Urothelium cell line (cell line): ENCODE measurements around the gene WDR81.
A peak's percentile ranks its signal among the peaks of the same experiment; 100 is the strongest.
"Not testable (repeated sequence)": the region's sequence is repeated elsewhere in the genome, so short reads cannot be mapped to it uniquely, and the experiment has no call there.

ENCODE experiments used
- DNase-seq: peaks from one replicate; pipeline ENCODE4 v3.0.0; 2011; ENCODE audit warnings: low spot score, mixed read lengths
- FAIRE-seq: peaks from 2 replicates; lab custom pipeline; 2011; peaks lifted over from hg19 to GRCh38; lab: Jason Lieb, UNC

The WDR81 gene

DNA sequence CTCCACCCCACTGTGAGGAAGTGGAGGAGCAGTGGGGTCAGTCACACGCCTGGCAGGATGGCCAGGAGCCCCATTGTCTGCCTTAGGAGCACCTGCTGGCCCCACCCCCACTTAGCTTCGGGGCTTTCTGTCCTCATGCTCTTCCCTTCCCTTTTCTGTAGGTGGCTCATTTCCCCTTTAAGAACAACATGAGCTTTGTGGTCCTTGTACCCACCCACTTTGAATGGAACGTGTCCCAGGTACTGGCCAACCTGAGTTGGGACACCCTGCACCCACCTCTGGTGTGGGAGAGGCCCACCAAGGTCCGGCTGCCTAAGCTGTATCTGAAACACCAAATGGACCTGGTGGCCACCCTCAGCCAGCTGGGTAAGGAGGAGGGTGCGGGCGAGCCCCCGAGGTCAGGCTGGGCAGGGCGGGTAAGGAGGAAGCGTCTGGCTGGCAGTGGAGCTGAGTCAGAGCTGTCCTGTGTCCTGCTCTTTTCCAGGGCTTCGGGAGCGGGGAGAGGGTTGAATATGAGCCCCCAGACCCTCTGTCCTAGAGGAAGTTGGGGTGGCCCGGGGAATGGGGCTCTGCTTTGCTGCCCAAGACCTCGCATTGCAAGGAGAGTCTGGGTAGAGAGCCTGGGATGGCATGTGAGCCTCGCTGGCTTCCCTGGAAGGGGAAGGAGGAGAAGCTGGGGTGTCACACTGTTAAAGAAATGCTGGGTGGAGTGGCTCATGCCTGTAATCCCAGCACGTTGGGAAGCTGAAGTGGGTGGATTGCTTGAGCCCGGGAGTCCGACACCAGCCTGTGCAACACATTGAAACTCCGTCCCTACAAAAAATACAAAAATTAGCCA lies 28.1 kb downstream of the WDR81 start:
- FAIRE-seq (no peak), DNase-seq (peak; percentile 40)

DNA sequence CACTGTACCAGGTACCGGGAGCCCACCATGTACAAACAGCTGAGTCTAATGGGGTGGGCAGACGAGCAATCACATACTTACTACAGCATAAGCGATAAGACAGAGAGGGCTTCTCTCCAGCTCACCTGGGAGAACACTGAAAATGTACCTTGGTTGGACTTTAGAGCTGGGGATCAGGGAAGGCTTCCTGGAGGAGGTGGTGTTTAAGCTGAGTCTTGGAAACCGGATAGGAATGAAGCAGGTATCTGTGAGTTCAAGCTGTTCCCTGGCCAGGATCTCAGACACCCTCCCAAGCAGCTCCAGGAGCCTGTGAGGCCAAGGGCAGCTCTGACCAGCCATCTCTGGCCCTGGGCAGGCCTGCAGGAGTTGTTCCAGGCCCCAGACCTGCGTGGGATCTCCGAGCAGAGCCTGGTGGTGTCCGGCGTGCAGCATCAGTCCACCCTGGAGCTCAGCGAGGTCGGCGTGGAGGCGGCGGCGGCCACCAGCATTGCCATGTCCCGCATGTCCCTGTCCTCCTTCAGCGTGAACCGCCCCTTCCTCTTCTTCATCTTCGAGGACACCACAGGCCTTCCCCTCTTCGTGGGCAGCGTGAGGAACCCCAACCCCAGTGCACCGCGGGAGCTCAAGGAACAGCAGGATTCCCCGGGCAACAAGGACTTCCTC lies 29.4 kb downstream of the WDR81 start:
- FAIRE-seq = no peak

DNA sequence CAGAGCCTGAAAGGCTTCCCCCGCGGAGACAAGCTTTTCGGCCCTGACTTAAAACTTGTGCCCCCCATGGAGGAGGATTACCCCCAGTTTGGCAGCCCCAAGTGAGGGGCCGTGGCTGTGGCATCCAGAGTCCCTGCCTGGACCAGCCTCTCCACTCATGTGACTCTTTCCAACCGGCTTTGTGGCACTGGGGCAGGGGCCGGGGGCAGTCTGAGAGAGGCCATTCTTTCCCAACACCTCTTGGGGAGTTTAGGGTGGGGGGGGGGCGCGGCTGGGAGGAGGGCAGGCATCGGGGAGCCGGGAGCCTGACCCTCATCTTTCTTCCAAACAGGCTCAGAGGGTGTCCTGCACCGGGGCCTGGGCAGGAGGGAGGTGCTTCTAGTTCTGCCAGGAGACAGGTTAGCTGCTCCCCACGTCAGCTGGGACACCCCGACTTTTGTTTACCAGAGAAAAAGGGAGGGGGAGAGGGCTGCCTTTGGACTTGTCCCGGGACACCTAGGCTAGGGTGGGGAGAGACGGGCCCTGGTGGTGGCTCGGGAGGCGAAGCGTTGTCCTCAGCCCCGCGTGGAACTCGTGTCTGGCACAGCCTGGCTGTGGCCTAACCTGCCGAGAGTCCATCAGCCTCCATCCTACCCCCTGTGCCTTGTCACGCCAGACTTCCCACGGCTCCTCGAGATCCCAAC lies 30.1 kb downstream of the WDR81 start:
- DNase-seq = no peak
- no peak for FAIRE-seq

More for the DNA sequence above, 29.4 kb downstream of the WDR81 start:
- no peak for DNase-seq

DNA sequence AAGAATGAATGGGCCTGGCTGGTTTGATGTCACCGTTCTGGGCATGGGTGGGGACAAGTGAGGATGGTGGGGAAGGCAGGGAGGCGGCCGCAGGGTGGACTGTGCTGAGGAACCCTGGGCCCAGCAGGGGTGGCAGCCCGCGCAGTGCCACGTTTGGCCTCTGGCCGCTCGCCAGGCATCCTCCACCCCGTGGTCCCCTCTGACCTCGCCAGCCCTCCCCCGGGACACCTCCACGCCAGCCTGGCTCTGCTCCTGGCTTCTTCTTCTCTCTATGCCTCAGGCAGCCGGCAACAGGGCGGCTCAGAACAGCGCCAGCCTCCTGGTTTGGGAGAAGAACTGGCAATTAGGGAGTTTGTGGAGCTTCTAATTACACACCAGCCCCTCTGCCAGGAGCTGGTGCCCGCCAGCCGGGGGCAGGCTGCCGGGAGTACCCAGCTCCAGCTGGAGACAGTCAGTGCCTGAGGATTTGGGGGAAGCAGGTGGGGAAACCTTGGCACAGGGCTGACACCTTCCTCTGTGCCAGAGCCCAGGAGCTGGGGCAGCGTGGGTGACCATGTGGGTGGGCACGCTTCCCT lies 30.8 kb downstream of the WDR81 start:
- FAIRE-seq (no peak), DNase-seq (no peak)

DNA sequence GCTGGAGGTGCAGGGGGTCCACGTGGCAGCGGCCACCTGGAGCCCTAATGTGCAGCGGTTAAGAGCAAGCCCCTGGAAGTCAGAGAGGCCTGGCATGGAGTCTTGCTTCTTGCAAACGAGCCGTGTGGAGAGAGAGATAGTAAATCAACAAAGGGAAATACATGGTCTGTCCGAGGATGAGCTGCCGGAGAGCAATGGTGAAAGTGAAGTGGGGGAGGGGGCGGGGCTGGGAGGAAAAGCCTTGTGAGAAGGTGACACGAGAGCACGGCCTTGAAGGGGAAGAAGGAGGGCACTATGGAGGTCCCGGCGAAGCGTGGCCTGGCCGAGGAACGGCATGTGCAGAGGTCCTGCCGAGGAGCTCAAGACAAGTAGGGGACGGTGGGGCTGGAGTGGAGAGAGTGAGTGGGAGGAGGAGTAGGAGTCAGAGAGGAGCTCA lies 31.3 kb downstream of the WDR81 start:
- no peak for DNase-seq
- no peak for FAIRE-seq

DNA sequence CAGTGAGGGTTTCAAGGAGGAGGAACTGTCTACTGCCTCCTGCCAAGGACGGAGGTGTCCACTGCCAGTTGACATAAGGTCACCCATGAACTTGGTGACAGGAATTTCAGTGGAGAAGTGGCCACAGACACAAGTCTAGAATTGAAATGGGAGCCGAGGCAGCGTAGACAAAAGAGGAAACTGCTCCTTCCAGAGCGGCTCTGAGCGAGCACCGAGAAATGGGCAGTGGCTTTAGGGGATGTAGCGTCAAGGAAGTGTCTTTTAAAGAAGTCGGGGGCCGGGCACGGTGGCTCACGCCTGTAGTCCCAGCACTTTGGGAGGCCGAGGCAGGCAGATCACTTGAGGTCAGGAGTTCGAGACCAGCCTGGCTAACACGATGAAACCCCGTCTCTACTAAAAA lies 34.3 kb downstream of the WDR81 start:
- FAIRE-seq (no peak), DNase-seq (no peak)

DNA sequence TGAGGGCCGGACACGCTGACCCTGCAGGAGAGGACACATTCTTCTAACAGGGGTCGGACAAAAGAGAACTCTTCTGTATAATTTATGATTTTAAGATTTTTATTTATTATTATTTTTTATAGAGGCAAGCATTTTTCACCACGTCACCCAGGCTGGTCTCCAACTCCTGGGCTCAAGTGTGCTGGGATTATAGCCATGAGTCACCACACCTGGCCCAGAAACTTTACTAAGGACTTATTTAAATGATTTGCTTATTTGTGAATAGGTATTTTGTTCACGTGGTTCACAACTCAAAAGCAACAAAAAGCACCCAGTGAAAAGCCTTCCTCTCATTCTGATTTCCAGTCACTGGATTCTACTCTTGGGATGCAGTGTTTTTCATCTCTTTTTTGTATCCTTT lies 35.0 kb downstream of the WDR81 start:
- DNase-seq (no peak), FAIRE-seq (no peak)

DNA sequence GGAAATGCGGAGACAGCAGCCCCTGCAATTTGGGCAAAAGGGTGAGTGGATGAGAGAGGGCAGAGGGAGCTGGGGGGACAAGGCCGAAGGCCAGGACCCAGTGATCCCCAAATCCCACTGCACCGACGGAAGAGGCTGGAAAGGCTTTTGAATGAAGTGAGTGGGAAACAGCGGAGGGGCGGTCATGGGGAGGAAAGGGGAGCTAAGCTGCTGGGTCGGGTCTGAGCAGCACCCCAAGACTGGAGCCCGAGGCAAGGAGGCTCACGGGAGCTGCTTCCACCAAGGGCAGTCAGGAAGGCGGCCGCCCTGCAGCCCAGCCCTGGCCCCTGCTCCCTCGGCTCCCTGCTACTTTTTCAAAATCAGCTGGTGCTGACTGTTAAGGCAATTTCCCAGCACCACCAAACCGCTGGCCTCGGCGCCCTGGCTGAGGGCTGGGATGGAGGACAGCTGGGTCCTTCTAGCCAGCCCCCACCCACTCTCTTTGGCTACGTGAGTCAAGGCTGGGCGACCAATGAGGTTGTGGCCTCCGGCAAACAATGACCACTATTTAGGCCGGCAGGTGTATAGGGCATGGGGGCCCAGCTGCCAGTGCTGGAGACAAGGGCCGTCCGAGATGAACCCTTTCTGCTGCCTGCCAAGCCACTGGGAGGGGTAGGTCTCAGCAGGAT lies 37.9 kb downstream of the WDR81 start:
- DNase-seq = no peak
- no peak for FAIRE-seq

DNA sequence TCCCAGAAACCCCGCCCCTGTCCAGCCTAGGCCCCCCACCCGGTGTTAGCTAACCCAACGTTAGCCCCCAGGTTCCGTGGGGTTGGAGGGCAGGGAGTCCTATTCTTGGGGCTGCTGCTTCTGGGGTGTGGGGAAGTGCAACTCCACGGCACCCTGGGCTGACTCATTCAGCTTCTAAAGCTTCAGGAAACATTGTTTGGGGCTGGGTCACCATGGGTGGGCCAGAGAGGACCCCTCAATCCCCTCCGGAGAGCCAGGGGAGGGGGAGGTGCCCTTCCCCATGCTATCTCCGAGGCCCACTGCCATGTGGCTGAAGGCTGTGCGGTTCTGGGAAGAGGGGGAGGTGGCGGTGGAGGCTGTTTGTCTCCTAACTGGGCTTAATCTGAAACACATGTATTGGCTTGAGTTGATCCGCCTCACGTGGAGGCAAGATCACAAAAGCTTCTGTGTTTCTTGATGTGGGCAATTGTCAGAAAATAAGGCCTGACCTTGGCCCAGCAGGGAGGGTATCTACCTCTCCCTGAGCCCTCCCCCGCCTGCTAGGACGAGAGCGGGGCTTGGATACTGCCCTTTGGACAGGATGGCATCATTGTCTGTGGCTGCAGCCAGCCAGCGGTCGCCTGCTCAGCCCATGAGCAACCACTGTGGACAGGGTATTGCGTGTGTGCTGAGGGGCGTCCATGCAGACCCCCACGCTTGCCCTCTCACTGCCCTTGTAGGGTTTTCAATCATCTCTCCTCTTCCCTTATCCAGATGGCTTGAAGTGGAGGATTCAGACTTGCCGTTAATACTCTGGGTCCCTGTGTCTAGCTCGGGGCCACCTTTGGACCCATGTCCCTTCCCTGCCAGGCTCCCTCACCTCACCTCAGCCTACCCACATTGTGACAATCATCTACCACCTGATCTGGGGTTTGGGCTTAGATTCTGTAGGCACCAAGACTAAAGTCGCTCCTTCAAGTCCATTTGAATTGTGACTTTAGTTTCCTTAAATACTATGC lies 38.7 kb downstream of the WDR81 start:
- no peak for FAIRE-seq
- DNase-seq = no peak

DNA sequence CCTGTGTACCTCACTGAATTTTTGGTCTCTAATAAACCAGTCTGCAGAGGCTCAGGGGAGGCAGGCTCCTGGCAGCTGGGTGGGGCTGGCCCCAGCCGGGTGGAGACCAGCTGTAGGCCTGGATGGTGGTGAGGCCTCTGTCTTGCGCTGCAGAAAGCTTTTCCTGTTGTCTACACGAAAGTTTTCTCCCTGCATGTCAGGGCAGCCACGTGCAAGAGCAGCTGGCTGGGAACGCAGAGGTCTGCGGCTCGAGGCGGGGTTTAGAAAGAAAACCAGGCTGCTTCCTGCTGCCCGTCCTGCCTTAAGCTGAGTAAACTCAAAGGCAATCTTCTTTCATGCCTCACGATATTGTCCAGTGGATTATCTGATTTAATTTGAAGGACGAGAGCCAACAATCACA lies 39.8 kb downstream of the WDR81 start:
- FAIRE-seq (no peak), DNase-seq (no peak)

DNA sequence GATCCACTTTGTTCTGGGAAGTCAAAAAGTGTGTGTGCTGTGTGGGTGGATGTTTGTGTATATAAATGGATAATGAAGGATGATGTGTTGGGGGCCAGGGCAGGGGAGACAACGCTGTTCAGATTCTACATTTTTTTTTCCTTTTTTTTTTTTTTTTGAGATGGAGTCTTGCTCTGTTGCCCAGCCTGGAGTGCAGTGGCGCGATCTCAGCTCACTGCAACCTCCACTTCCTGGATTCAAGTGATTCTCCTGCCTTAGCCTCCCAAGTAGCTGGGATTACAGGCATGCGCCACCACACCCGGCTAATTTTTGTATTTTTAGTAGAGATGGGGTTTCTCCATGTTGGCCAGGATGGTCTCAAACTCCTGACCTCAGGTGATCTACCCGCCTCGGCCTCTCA lies 40.2 kb downstream of the WDR81 start:
- DNase-seq, FAIRE-seq: not testable (repeated sequence)

DNA sequence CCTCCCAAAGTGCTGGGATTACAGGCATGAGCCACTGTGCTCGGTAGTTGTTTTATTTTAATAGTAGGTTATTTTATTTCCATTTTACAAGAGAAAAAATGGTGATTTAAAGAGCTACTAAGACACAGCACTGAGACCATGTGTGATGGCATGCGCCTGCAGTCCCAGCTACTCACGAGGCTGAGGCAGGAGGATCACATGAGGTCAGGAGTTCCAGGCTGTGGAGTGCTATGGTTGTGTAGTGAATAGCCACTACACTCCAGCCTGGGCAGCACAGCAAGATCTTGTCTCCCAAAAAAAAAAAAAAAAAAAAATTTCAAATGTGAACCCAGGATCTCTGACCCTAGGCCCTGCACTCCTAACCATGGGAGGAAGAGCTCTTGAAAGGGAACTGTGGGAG lies 41.1 kb downstream of the WDR81 start:
- DNase-seq (no peak), FAIRE-seq (no peak)

DNA sequence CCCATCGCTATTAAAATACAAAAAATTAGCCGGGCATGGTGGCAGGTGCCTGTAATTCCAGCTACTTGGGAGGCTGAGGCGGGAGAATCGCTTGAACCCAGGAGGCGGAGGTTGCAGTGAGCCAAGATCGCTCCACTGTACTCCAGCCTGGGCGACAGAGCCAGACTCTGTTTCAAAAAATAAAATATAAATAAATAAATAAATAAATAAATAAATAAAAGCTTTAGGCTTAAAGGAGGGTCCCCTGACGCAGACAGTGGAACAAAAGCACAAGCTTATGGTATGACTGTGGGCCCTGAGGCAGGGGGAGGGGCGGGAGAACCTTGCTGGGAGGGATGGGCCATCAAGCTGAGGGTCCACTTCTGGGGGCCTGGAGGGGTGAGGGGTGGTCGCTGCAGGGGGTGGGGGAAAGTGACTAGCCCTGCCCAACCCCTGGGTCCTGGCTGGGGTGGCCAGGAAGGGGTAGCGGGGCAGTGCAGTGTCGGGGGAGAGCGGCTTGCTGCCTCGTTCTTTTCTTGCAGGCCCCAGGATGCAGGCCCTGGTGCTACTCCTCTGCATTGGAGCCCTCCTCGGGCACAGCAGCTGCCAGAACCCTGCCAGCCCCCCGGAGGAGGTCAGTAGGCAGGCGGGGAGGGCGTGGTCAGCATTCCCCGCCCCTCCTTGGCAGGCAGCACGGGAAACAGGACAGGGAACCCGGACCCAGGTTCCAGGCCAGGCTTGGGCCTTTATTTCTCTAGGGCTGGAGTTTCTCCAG lies 42.1 kb downstream of the WDR81 start:
- FAIRE-seq (no peak), DNase-seq (no peak)

DNA sequence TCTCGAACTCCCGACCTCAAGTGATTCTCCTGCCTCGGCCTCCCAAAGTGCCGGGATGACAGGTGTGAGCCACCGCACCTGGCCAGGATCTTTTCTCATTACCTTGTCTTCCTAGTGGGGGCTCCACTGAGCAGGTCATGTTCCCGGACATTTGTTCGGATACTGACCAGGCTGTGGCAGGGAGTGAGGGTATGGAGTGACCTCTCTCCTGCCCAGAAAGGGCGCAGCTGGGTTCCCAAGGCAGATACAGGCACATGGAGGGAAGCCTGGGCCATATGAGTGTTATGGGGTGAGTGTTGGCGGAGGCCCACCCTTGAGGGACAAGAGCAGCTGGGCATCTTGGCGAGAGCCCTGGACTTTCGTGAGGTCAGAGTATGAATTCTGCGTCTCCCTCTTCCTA lies 42.9 kb downstream of the WDR81 start:
- no peak for DNase-seq
- FAIRE-seq = no peak

DNA sequence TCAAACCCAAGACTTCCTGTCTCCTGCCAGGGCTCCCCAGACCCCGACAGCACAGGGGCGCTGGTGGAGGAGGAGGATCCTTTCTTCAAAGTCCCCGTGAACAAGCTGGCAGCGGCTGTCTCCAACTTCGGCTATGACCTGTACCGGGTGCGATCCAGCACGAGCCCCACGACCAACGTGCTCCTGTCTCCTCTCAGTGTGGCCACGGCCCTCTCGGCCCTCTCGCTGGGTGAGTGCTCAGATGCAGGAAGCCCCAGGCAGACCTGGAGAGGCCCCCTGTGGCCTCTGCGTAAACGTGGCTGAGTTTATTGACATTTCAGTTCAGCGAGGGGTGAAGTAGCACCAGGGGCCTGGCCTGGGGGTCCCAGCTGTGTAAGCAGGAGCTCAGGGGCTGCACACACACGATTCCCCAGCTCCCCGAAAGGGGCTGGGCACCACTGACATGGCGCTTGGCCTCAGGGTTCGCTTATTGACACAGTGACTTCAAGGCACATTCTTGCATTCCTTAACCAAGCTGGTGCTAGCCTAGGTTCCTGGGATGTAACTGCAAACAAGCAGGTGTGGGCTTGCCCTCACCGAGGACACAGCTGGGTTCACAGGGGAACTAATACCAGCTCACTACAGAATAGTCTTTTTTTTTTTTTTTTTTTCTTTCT lies 45.4 kb downstream of the WDR81 start:
- no peak for DNase-seq
- no peak for FAIRE-seq

DNA sequence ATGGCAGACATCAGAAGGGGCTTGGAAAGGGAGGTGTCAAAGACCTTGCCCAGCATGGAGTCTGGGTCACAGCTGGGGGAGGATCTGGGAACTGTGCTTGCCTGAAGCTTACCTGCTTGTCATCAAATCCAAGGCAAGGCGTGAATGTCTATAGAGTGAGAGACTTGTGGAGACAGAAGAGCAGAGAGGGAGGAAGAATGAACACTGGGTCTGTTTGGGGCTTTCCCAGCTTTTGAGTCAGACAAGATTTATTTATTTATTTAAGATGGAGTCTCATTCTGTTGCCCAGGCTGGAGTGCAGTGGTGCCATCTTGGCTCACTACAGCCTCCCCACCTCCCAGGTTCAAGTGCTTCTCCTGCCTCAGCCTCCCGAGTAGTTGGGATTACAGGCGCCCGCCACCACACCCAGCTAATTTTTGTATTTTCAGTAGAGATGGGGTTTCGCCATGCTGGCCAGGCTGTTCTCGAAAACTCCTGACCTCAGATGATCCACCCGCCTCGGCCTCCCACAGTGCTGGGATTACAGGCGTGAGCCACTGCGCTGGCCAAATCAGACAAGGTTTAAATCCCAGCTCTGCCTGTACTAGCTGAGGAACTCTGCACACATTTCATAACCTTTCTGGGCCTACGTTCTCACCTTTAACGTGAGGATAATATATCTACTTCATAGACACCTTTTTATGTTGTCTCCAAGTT lies 48.6 kb downstream of the WDR81 start:
- DNase-seq, FAIRE-seq: not testable (repeated sequence)

DNA sequence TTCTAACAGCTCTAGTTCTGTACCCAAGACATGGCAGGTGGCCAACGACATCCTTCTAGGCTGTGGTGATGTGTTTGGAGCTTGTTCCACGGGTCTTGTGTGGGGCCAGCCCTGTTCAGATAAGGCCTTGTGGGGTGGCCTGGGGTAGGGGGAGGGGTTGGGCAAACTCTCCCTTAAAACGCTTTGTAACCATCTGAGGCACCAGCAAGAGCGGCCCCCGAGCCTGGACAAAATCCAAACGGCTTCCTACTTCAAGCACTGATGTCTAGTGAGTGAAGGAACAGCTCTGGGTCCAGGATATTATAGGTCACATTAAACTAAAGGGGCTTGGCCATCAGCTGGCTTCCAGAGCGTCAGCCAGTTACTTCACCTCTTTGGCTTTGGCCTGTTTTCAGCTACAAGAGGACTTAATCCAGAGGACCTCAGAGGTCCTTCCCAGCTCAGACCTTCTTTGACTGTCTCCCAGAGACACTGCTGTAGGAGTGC lies 49.2 kb downstream of the WDR81 start:
- FAIRE-seq (no peak), DNase-seq (no peak)
